ENCODE results near the gene GPC6.
"Not testable (repeated sequence)": the region's sequence is repeated elsewhere in the genome, so short reads cannot be mapped to it uniquely, and the experiment has no call there.

The GPC6 gene

GRCh38 chr13:93298713-93299112 is 72.1 kb downstream of the GPC6 start:
- Histone ChIP-seq H3K27me3 (ENCODE audit: low read depth) (no peaks in the 10 kb centered on the region), H3K4me3 (no peak overlapping the region), H3K36me3 (replicated peaks) (no peaks in the 10 kb centered on the region), H3K9me3 (no peaks in the 10 kb centered on the region), H3K4me1 (no peaks in the 10 kb centered on the region)
- in situ Hi-C loops (cut with MboI; ENCODE audit: low sequenced_read_pairs): no loop called here
- DNase-seq (ENCODE audit: low spot score in 2 of 2): no peak

GRCh38 chr13:93304134-93304533 is 77.5 kb downstream of the GPC6 start:
- Histone ChIP-seq H3K36me3 (replicated peaks) (no peaks in the 10 kb centered on the region), H3K27me3 (ENCODE audit: low read depth) (no peaks in the 10 kb centered on the region), H3K4me1 (no peaks in the 10 kb centered on the region), H3K4me3 (no peak overlapping the region), H3K9me3 (no peaks in the 10 kb centered on the region)
- in situ Hi-C loops (cut with MboI; ENCODE audit: low sequenced_read_pairs): no loop called here
- no peak for DNase-seq (ENCODE audit: low spot score in 2 of 2)

- H3K4me1 ChIP-seq: peaks cover 9% of the 10 kb centered on the region
- no peak for DNase-seq (ENCODE audit: low spot score in 2 of 2)
- H3K9me3 ChIP-seq: no peaks in the 10 kb centered on the region
- in situ Hi-C loops (cut with MboI; ENCODE audit: low sequenced_read_pairs): no loop called here
- H3K4me3 ChIP-seq: no peak overlapping the region
- H3K27me3 ChIP-seq (ENCODE audit: low read depth): no peaks in the 10 kb centered on the region
- H3K36me3 ChIP-seq (replicated peaks): no peaks in the 10 kb centered on the region
These were observed 78.4 kb downstream of the GPC6 start for GRCh38 chr13:93304868-93305613.

- peaks cover 10% of the 10 kb centered on the region for H3K4me1 ChIP-seq
- in situ Hi-C loops (cut with MboI; ENCODE audit: low sequenced_read_pairs): no loop called here
- H3K4me3 ChIP-seq: no peak overlapping the region
- no peaks in the 10 kb centered on the region for H3K27me3 ChIP-seq (ENCODE audit: low read depth)
- no peaks in the 10 kb centered on the region for H3K36me3 ChIP-seq (replicated peaks)
- no peak for DNase-seq (ENCODE audit: low spot score in 2 of 2)
- no peaks in the 10 kb centered on the region for H3K9me3 ChIP-seq
These were observed 79.3 kb downstream of the GPC6 start for GRCh38 chr13:93305886-93306285.

- Histone ChIP-seq H3K4me3 (no peak overlapping the region), H3K36me3 (replicated peaks) (no peaks in the 10 kb centered on the region), H3K27me3 (ENCODE audit: low read depth) (no peaks in the 10 kb centered on the region), H3K4me1 (peaks cover 15% of the 10 kb centered on the region), H3K9me3 (no peaks in the 10 kb centered on the region)
- in situ Hi-C loops (cut with MboI; ENCODE audit: low sequenced_read_pairs): no loop called here
- no peak for DNase-seq (ENCODE audit: low spot score in 2 of 2)
These were observed 80.5 kb downstream of the GPC6 start for GRCh38 chr13:93307136-93307535.

GRCh38 chr13:93307651-93308050 is 81.0 kb downstream of the GPC6 start:
- H3K4me1 ChIP-seq: peaks cover 15% of the 10 kb centered on the region
- H3K4me3 ChIP-seq: no peak overlapping the region
- H3K27me3 ChIP-seq (ENCODE audit: low read depth): no peaks in the 10 kb centered on the region
- DNase-seq (ENCODE audit: low spot score in 2 of 2): no peak
- in situ Hi-C loops (cut with MboI; ENCODE audit: low sequenced_read_pairs): no loop called here
- no peaks in the 10 kb centered on the region for H3K36me3 ChIP-seq (replicated peaks)
- no peaks in the 10 kb centered on the region for H3K9me3 ChIP-seq

- peaks cover 15% of the 10 kb centered on the region for H3K4me1 ChIP-seq
- no peaks in the 10 kb centered on the region for H3K27me3 ChIP-seq (ENCODE audit: low read depth)
- H3K4me3 ChIP-seq: no peak overlapping the region
- no peaks in the 10 kb centered on the region for H3K36me3 ChIP-seq (replicated peaks)
- H3K9me3 ChIP-seq: no peaks in the 10 kb centered on the region
- in situ Hi-C loops (cut with MboI; ENCODE audit: low sequenced_read_pairs): no loop called here
- peak; percentile 27 to 80 for DNase-seq (ENCODE audit: low spot score in 2 of 2)
These were observed 83.4 kb downstream of the GPC6 start for GRCh38 chr13:93309886-93310523.

- in situ Hi-C loops (cut with MboI; ENCODE audit: low sequenced_read_pairs): no loop called here
- peak; percentile 29 to 97 for DNase-seq (ENCODE audit: low spot score in 2 of 2)
- Histone ChIP-seq H3K36me3 (replicated peaks) (no peaks in the 10 kb centered on the region), H3K4me3 (no peak overlapping the region), H3K9me3 (no peaks in the 10 kb centered on the region), H3K27me3 (ENCODE audit: low read depth) (no peaks in the 10 kb centered on the region), H3K4me1 (peaks cover 23% of the 10 kb centered on the region)
These were observed 90.2 kb downstream of the GPC6 start for GRCh38 chr13:93316841-93317240.

GRCh38 chr13:93318534-93319254 is 92.1 kb downstream of the GPC6 start:
- in situ Hi-C loops (cut with MboI; ENCODE audit: low sequenced_read_pairs): no loop called here
- peaks cover 23% of the 10 kb centered on the region for H3K4me1 ChIP-seq

GRCh38 chr13:93320942-93321341 is 94.3 kb downstream of the GPC6 start:
- no peaks in the 10 kb centered on the region for H3K9me3 ChIP-seq
- no peak overlapping the region for H3K4me3 ChIP-seq
- H3K27me3 ChIP-seq (ENCODE audit: low read depth): no peaks in the 10 kb centered on the region
- peaks cover 22% of the 10 kb centered on the region for H3K4me1 ChIP-seq
- in situ Hi-C loops (cut with MboI; ENCODE audit: low sequenced_read_pairs): no loop called here
- DNase-seq (ENCODE audit: low spot score in 2 of 2): no peak
- H3K36me3 ChIP-seq (replicated peaks): no peaks in the 10 kb centered on the region

More at GRCh38 chr13:93318534-93319254, 92.1 kb downstream of the GPC6 start:
- H3K4me3 ChIP-seq: no peak overlapping the region
- no peaks in the 10 kb centered on the region for H3K9me3 ChIP-seq
- DNase-seq (ENCODE audit: low spot score in 2 of 2): no peak
- no peaks in the 10 kb centered on the region for H3K27me3 ChIP-seq (ENCODE audit: low read depth)
- H3K36me3 ChIP-seq (replicated peaks): no peaks in the 10 kb centered on the region

GRCh38 chr13:93323880-93324279 is 97.3 kb downstream of the GPC6 start:
- H3K27me3 ChIP-seq (ENCODE audit: low read depth); in situ Hi-C loops (cut with MboI; ENCODE audit: low sequenced_read_pairs); H3K36me3 ChIP-seq (replicated peaks); DNase-seq (ENCODE audit: low spot score in 2 of 2); H3K4me1 ChIP-seq; H3K4me3 ChIP-seq; H3K9me3 ChIP-seq: not testable (repeated sequence)

GRCh38 chr13:93325303-93326233 is 99.0 kb downstream of the GPC6 start:
- Histone ChIP-seq H3K4me3 (no peak overlapping the region), H3K9me3 (no peaks in the 10 kb centered on the region), H3K4me1 (no peaks in the 10 kb centered on the region), H3K27me3 (ENCODE audit: low read depth) (no peaks in the 10 kb centered on the region), H3K36me3 (replicated peaks) (no peaks in the 10 kb centered on the region)
- in situ Hi-C loops (cut with MboI; ENCODE audit: low sequenced_read_pairs): no loop called here
- no peak for DNase-seq (ENCODE audit: low spot score in 2 of 2)

- H3K36me3 ChIP-seq (replicated peaks): no peaks in the 10 kb centered on the region
- no peaks in the 10 kb centered on the region for H3K27me3 ChIP-seq (ENCODE audit: low read depth)
- H3K4me1 ChIP-seq: no peaks in the 10 kb centered on the region
- DNase-seq (ENCODE audit: low spot score in 2 of 2): no peak
- in situ Hi-C loops (cut with MboI; ENCODE audit: low sequenced_read_pairs): no loop called here
- no peaks in the 10 kb centered on the region for H3K9me3 ChIP-seq
- H3K4me3 ChIP-seq: no peak overlapping the region
These were observed 99.7 kb downstream of the GPC6 start for GRCh38 chr13:93326234-93326811.

All from HAP-1 (cell line).